Endothelial cell of umbilical vein (primary cell): ENCODE results near the gene LCE1F. TPM values are rescaled to one million over a fixed set of nuclear protein-coding genes. Genes with fewer than 3 reads are reported as not detected.

ENCODE experiments used
- BruUV-seq: library from RNA; stranded (reverse); fragments of 400-500 nt; replicated peaks from 2 replicates; lab custom pipeline; 2021; lab: Mats Ljungman, UMichigan
- CTCF ChIA-PET: fragments of 300-600, 350-600 bp; sonication (Branson Sonifier 250); formaldehyde crosslinking; loops from one replicate; lab custom pipeline; 2021; ENCODE audit warnings: antibody characterized with exemption, inconsistent platforms; lab: Charles Lee
- POLR2A ChIA-PET: fragments of 300-600, 350-600 bp; sonication (Branson Sonifier 250); formaldehyde crosslinking; loops from one replicate; lab custom pipeline; 2021; ENCODE audit warnings: antibody characterized with exemption, inconsistent platforms; lab: Charles Lee
- DNase-seq: peaks from one replicate; pipeline ENCODE4 v3.0.0-alpha.2; 2011; ENCODE audit warnings: low read depth, low spot score
- FAIRE-seq: peaks from 2 replicates; lab custom pipeline; 2011; peaks lifted over from hg19 to GRCh38; lab: Jason Lieb, UNC
- H2AFZ ChIP-seq: 2 replicates; pipeline ENCODE4 v1.6.0; 2012; ENCODE audit warnings: low read depth, low read length, control low read depth, inconsistent platforms
- H3K27ac ChIP-seq: 2 replicates; pipeline ENCODE4 v1.5.1; 2011; ENCODE audit warnings: low read depth, mild to moderate bottlenecking, control low read depth, low read length, moderate library complexity; ENCODE audit not compliant: insufficient read depth
- H3K27me3 ChIP-seq, 2 experiments: 2 replicates each; pipeline versions ENCODE4 v1.6.0 to v1.6.1; 2011; ENCODE audit warnings: low read length in 2 of 2, mixed read lengths in 1 of 2; ENCODE audit not compliant: control insufficient read depth in 2 of 2, insufficient read depth in 2 of 2
- H3K36me3 ChIP-seq, 2 experiments: 2 replicates in 1 of 2; 3 replicates in 1 of 2; pipeline ENCODE4 v1.5.1; 2011; ENCODE audit warnings: low read length in 2 of 2, mild to moderate bottlenecking in 1 of 2, moderate library complexity in 1 of 2; ENCODE audit not compliant: control insufficient read depth in 2 of 2, insufficient read depth in 2 of 2; ENCODE audit errors: extremely low read depth in 1 of 2
- H3K4me1 ChIP-seq: 3 replicates; pipeline ENCODE4 v1.5.1; 2011; ENCODE audit warnings: mild to moderate bottlenecking, low read length; ENCODE audit not compliant: control insufficient read depth, insufficient read depth; ENCODE audit errors: extremely low read depth
- H3K4me2 ChIP-seq: 2 replicates; pipeline ENCODE4 v1.6.1; 2011; ENCODE audit warnings: low read length, control low read depth, mixed read lengths; ENCODE audit not compliant: insufficient read depth
- H3K4me3 ChIP-seq, 3 experiments: fragments of 200-600 bp in 1 of 3; sonication (generic), shearing (Covaris generic) in 1 of 3; replicated peaks in 1 of 3; 2 replicates each; pipeline ENCODE4 v1.5.1; 2011 to 2016; ENCODE audit warnings: control low read depth in 3 of 3, low read length in 3 of 3, mild to moderate bottlenecking in 2 of 3, inconsistent platforms in 1 of 3, low read depth in 1 of 3, moderate library complexity in 1 of 3; ENCODE audit not compliant: insufficient read depth in 1 of 3
- H3K79me2 ChIP-seq: 2 replicates; pipeline ENCODE4 v1.6.0; 2012; ENCODE audit warnings: low read length, inconsistent platforms; ENCODE audit not compliant: control insufficient read depth, insufficient read depth
- H3K9ac ChIP-seq: replicated peaks from 2 replicates; pipeline ENCODE3; 2011; ENCODE audit warnings: low read length, control low read depth; ENCODE audit not compliant: insufficient read depth; ENCODE audit errors: extremely low read depth
- H3K9me1 ChIP-seq: replicated peaks from 3 replicates; pipeline ENCODE4 v1.6.0; 2011; ENCODE audit warnings: mild to moderate bottlenecking, low read length; ENCODE audit not compliant: control insufficient read depth, insufficient read depth; ENCODE audit errors: extremely low read depth
- H3K9me3 ChIP-seq: replicated peaks from 2 replicates; pipeline ENCODE4 v1.5.1; 2012; ENCODE audit warnings: low read length, inconsistent platforms; ENCODE audit not compliant: control insufficient read depth, insufficient read depth
- H4K20me1 ChIP-seq: replicated peaks from 2 replicates; pipeline ENCODE3; 2011; ENCODE audit warnings: mild to moderate bottlenecking, low read length; ENCODE audit not compliant: control insufficient read depth, insufficient read depth; ENCODE audit errors: extremely low read depth
- EZH2 ChIP-seq: IDR thresholded peaks from 2 replicates; pipeline ENCODE4 v1.6.1; 2012; ENCODE audit warnings: borderline replicate concordance, low read depth, mild to moderate bottlenecking, moderate library complexity, low read length, inconsistent platforms; ENCODE audit not compliant: severe bottlenecking
- FOS ChIP-seq: IDR thresholded peaks from 2 replicates; pipeline ENCODE4 v1.6.1; 2011; ENCODE audit warnings: mild to moderate bottlenecking, low read length, moderate library complexity, borderline replicate concordance; ENCODE audit not compliant: insufficient read depth
- JUN ChIP-seq: IDR thresholded peaks from 2 replicates; pipeline ENCODE4 v1.6.1; 2011; ENCODE audit warnings: borderline replicate concordance, low read depth; ENCODE audit not compliant: insufficient read length, insufficient read depth
- MYC ChIP-seq: IDR thresholded peaks from one replicate; pipeline ENCODE4 v1.6.1; 2011; ENCODE audit warnings: mild to moderate bottlenecking, low read depth, low read length
- POLR2A ChIP-seq: IDR thresholded peaks from 2 replicates; pipeline ENCODE4 v1.6.1; 2012; ENCODE audit warnings: low read depth, mild to moderate bottlenecking, control low read depth, low read length
- dilution Hi-C: fragments of 300-500 bp; cut with MboI; formaldehyde crosslinking; loops from one replicate; pipeline ENCODE4 v1.15.0; 2019; ENCODE audit warnings: low sequenced_read_pairs; ENCODE audit not compliant: extremely low pct_ligation_motif_present
- intact Hi-C: fragments of 100-400 bp; cut with micrococcal nuclease; formaldehyde crosslinking; loops from one replicate; pipeline ENCODE4 v1.10.0; 2022
- polyA plus RNA-seq, 4 experiments: library from polyadenylated mRNA; depleted of rRNA in 3 of 4; stranded (reverse) in 3 of 4; unstranded in 1 of 4; fragments of >200 nt; gene quantifications; 2 replicates each; pipeline versions ENCODE4 v1.2.1 to v1.2.3, GENCODE V29; 2011 to 2012; ENCODE audit warnings: missing spikeins in 1 of 4
- total RNA-seq: library from RNA; stranded (reverse); gene quantifications from 2 replicates; pipeline ENCODE4 v1.2.3, GENCODE V29; 2021
- TF ChIP-seq, protein P1 (sequence below): IDR thresholded peaks from 2 replicates; pipeline ENCODE4 v1.6.1; 2011; ENCODE audit not compliant: insufficient read depth, insufficient read length
- TF ChIP-seq, protein P2 (sequence below), 2 donors: IDR thresholded peaks; 1 replicate in 1 of 2; 2 replicates in 1 of 2; pipeline ENCODE4 v1.5.1; 2011; ENCODE audit warnings: low read length in 2 of 2, mild to moderate bottlenecking in 2 of 2, moderate library complexity in 2 of 2, control low read depth in 1 of 2, inconsistent platforms in 1 of 2, low read depth in 1 of 2; ENCODE audit not compliant: insufficient read depth in 1 of 2; ENCODE audit errors: extremely low read depth in 1 of 2

LCE1F gene
- total and polyA plus RNA-seq, 2 donors (not counting 3 experiments of a cell fraction or from before 2014, with no cell fraction given), result not detected

DNA sequence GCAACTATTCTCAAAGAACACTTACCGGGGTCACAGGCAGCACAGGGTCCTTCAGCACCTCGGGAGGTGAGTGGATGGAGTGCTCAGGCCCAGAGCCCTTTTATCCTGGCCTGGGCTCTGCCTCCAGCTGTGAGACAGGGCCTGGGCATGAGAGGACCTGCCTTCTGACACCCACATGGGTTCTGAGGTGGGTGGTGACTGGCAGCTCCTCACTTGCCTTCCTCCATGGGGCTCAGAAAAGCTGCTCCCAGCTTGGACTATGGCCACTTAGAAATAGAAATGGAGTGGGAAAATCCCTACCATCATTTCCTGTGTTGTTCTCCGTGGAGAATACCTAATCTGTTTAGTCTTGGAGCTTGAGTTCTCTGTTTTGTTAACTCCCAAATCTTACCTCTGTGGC lies 31.6 kb downstream of the LCE1F start, which contains the start of gene LCE1C:
TSS of gene LCE1C (minus strand) at position 76 of the 400 bp plus-strand sequence. CDS start 1,173 bp downstream, outside the sequence.
- Histone ChIP-seq H2AFZ (no peak within 1 kb of the TSS), H3K9me1 (no peaks in the 10 kb centered on the region), H3K79me2 (no peaks in the 10 kb centered on the region), H3K27ac (no peak within 1 kb of the TSS), H3K4me2 (no peak within 1 kb of the TSS), H4K20me1 (no peaks in the 10 kb centered on the region), H3K4me3 (no peak within 1 kb of the TSS), H3K9me3 (no peaks in the 10 kb centered on the region), H3K9ac (no peak within 1 kb of the TSS), H3K27me3 (no peaks in the 10 kb centered on the region), H3K36me3 (no peaks in the 10 kb centered on the region), H3K4me1 (no peaks in the 10 kb centered on the region)
- FAIRE-seq, result no peak
- intact Hi-C loops (no loop called here), dilution Hi-C loops (no loop called here)
- DNase-seq, result no peak
- ChIA-PET POLR2A (no interaction called here), CTCF (no interaction called here)
- TF ChIP-seq POLR2A, result no peak
- TF ChIP-seq, protein P1, sequence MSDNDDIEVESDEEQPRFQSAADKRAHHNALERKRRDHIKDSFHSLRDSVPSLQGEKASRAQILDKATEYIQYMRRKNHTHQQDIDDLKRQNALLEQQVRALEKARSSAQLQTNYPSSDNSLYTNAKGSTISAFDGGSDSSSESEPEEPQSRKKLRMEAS, result no peak
- TF ChIP-seq FOS, result no peak
- no peak for TF ChIP-seq MYC
- TF ChIP-seq, protein P2, sequence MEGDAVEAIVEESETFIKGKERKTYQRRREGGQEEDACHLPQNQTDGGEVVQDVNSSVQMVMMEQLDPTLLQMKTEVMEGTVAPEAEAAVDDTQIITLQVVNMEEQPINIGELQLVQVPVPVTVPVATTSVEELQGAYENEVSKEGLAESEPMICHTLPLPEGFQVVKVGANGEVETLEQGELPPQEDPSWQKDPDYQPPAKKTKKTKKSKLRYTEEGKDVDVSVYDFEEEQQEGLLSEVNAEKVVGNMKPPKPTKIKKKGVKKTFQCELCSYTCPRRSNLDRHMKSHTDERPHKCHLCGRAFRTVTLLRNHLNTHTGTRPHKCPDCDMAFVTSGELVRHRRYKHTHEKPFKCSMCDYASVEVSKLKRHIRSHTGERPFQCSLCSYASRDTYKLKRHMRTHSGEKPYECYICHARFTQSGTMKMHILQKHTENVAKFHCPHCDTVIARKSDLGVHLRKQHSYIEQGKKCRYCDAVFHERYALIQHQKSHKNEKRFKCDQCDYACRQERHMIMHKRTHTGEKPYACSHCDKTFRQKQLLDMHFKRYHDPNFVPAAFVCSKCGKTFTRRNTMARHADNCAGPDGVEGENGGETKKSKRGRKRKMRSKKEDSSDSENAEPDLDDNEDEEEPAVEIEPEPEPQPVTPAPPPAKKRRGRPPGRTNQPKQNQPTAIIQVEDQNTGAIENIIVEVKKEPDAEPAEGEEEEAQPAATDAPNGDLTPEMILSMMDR (IDR thresholded peaks at IDR 0.05; ENCODE audit: extremely low read depth in 1 of 2, insufficient read depth in 1 of 2, low read depth in 1 of 2, low read length in 2 of 2), result no peak
- no peak for TF ChIP-seq JUN
- TF ChIP-seq EZH2, result no peak
- BruUV-seq, result no TSS peak
